Cerebellar nuclear complex (tissue), 1 donor: ENCODE measurements around the gene MAP7D1.

Source experiments
- DNase-seq, 2 experiments: peaks; one replicate each; lab custom pipeline; 2025; lab: John Stamatoyannopoulos, UW

MAP7D1 gene

DNA sequence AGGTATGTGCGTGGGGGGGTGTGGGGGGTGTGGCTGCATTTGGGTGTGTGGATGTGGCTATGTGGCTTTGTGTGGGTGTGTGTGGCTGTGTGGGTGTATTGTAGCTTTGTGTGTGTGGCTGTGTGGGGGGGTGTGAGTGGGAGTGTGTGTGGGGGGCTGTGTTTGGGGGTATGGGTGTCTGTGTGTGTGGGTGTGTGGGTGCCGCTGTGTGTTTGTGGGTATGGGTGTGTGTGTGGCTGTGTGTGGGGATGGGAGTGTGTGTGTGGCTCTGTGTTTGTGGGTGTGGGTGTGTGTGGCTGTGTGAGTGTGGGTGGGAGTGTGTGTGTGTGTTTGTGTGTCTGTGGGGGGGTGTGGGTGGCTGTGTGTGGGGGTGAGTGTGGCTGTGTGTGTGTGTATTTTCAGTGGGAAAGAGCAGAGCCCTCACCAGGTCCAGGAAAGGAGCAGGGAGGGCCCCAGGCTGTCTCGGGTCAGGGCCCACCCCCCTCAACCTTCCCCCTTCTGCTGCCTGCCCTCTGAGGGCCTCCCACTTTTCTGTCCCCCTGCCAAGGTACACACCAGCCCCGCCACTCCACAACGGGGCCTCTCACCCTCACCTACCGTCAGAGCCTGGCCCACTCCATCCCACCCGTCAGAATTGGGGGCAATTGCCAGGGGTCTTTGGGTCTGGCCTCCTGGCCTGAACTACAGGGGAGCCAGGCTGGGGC lies 29.0 kb upstream of the MAP7D1 start:
- DNase-seq = no peak

DNA sequence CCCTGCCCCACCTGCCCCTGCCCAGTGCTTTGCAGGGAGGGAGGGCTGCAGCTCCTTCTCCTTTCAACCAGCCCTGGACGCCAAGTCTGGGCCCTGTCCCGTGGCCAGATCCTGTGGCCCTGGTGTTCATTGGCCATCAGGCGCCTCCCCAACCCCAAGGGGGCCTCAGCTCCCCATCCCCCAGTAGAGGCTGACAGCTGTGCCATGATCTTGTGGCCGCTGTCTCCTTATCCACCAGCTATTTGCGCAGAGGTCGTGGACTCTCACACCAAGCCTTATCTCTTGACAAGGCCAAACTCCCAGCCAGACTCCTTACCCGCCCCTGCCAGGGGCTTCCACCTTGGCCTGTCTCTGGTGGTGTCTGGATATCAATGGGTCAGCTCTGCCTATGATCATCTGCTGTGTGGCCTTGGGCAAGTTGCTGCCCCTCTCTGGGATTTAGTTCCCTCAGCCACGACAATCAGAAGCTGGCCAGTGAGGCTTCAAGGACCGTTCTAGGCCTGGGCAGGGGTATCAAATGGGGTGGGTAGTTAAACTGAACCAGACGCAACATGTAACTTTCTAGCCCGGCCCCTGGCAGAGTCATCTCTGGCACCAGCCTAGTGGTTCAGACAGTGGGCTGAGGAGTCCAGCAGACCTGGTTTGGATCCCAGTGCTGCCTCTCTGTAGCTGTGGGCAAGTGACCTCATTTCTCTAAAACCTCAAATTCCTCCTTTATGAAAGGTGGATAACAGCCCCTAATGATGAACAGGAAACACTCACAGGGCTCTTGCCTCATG lies 27.6 kb upstream of the MAP7D1 start:
- DNase-seq = no peak

DNA sequence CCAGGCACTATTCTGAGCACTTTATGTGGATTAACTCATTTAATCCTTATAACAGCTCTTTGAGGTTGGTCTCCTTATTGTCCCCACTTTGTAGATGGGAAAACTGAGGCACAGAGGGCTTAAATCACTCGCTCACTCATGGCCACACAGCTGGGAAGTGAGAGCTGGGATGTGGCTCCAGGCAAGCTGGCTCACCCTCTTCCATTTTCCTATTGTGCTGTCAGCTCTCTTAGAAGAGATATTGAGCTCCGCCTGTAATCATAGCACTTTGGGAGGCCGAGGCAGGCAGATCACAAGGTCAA lies 27.1 kb upstream of the MAP7D1 start:
- no peak for DNase-seq

DNA sequence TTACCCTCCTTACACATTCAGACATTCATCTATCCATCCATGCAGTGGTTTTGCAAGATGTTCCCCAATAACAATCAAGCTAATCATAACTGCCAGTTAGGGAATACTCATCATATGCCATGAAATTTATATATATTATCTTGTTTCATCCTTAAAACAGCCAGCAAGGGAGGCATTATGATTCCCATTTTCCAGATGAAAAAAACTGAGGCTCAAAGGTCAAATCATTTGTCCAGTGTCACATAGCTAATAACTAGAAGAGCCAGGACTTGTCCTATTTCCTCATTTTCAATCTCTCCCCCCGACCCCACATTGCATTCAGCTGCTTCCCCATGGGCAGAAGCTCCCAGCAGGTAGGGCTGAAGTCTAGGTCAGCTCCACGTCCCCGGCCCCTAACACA lies 23.9 kb upstream of the MAP7D1 start:
- no peak for DNase-seq

GRCh38 chr1:36133484-36133883 lies 22.5 kb upstream of the MAP7D1 start:
- DNase-seq = no peak

- no peak for DNase-seq
These were observed 21.9 kb upstream of the MAP7D1 start for GRCh38 chr1:36134031-36134430.

GRCh38 chr1:36134505-36135329 lies 21.2 kb upstream of the MAP7D1 start:
- no peak for DNase-seq

DNA sequence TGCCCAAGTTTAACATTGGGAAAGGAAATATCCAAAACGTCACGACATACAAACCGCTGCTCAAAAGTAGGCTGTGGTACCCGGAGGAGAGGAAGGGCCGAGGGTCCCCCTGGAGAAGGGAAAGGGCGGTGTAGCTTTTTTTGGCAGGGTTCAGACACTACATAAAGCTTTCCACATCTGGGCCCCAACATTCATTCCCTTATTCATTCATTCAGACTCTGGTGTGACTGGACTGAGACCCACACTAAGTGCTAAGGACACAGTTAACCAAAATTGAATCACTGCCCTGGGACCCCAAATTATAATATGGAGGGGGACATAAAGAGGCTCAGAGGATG lies 20.7 kb upstream of the MAP7D1 start:
- DNase-seq = no peak

- no peak for DNase-seq
These were observed 20.2 kb upstream of the MAP7D1 start for GRCh38 chr1:36135796-36136195.

- no peak for DNase-seq
These were observed 19.4 kb upstream of the MAP7D1 start for GRCh38 chr1:36136535-36136934.

GRCh38 chr1:36137226-36137625 lies 18.7 kb upstream of the MAP7D1 start:
- DNase-seq = no peak

GRCh38 chr1:36137776-36138175 lies 18.2 kb upstream of the MAP7D1 start:
- peak; percentile 34 to 41 for DNase-seq

GRCh38 chr1:36139521-36139920 lies 16.4 kb upstream of the MAP7D1 start:
- DNase-seq = no peak

- no peak for DNase-seq
These were observed 13.8 kb upstream of the MAP7D1 start for GRCh38 chr1:36142121-36142520.

DNA sequence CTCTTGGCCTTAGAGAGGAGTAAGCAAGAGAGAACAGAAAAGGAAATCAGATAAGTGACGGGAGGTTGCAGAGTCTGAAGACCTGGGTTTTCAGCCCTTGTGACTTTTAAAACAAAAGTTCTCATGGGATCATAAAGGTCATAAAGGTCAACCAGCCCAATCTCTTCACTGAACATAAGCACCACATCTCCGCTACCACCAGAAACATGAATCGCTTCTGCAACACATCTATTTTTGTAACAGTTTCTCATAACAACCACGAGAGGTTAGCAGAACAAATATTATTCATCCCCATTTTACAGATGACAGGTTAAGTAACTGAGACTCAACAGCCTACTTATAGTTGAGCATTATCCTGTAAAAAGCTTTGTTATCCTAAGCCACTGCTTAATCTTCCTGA lies 12.5 kb upstream of the MAP7D1 start:
- no peak for DNase-seq

DNA sequence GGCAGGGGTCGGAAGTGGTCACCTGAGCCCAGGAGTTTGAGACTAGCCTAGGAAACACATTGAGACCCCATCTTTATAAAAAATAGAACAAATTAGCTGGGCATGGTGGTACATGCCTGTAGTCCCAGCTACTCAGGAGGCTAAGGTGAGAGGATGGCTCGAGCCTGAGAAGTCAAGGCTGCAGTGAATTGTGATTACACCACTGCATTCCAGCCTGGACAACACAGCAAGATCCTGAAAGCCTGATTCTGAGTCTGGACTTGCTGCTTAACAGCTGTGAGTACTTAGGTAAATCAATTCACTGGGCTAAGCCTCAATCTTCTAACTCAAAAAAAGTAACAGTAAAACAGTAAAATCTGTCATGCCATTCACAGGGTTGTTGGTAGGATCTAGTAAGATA lies 11.5 kb upstream of the MAP7D1 start:
- DNase-seq = no peak

DNA sequence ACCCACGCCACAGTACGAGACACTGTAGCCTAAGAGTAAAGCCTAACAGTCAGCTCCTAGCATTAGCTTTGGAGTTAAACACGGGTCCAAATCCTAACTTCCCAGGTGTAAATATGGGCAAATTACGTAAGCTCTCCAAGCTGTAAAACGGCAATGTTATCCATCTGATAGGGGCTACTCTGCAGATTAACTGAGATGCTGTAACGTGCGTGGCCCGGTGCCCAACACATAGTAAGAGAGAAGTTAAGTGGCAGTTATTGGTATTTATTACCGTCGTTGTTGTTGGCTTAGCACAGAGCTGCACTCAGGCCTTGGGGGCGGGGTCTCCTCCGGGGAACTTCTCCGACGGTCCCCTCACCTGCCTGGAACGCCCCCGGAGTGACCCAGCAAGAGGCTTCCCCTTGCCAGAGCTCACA lies 7.1 kb upstream of the MAP7D1 start:
- DNase-seq = no peak

DNA sequence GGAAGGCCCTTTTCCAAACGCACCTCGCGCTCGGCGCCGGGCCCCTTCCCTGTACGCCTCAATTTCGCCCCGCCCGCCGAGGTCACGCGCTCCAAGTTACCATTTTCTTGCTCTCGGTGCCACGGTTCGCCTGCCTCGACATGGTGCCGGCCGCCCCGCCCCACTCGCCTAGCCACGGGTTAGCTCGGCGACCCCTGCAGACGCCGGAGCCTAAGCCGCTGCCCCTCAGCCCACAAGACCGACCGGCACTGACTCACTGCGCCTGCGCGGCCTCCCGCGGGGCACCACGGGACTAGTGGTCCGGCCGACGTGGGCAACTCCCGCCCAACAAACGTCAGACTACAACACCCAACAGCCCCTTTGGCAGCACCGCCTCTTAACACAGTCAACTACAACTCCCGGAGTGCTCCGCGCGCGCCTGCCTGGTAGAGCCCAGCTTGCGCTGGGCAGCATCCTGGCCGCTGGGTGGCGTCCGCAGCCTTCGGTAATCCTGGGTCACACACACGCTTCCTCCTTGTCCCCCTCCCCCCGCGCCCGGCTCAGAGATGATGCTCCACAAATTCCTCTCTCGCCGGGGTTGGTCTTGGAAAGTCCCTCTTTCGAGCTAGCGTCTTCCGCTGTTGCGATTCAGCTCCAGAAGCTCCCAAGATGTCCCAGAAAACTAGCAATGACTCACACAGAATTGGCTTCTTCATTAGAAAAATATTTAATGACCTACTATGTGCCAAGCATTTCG lies 6.6 kb upstream of the MAP7D1 start, which contains the start of gene TRAPPC3:
TRAPPC3 (minus strand) TSS at position 250 of the 736 bp plus-strand sequence; CDS start at position 142, 108 bp downstream.
- DNase-seq = peak; percentile 93 to 99

DNA sequence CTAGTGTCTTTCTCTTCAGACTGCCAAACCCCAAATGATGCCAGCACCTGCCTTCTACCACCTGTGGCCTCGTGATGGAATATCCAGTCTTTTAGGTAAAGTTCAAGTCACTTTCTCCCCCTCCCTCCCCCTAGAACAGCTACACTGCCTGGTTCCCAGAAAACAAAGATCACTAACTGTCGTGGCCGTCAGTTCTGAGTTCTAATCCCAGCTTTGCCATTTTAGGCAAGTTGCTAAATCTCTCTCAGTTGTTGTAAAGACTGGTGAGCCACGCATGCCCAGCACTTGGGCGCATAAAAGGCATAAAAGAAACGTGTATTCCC lies 6.0 kb upstream of the MAP7D1 start:
- DNase-seq = no peak

DNA sequence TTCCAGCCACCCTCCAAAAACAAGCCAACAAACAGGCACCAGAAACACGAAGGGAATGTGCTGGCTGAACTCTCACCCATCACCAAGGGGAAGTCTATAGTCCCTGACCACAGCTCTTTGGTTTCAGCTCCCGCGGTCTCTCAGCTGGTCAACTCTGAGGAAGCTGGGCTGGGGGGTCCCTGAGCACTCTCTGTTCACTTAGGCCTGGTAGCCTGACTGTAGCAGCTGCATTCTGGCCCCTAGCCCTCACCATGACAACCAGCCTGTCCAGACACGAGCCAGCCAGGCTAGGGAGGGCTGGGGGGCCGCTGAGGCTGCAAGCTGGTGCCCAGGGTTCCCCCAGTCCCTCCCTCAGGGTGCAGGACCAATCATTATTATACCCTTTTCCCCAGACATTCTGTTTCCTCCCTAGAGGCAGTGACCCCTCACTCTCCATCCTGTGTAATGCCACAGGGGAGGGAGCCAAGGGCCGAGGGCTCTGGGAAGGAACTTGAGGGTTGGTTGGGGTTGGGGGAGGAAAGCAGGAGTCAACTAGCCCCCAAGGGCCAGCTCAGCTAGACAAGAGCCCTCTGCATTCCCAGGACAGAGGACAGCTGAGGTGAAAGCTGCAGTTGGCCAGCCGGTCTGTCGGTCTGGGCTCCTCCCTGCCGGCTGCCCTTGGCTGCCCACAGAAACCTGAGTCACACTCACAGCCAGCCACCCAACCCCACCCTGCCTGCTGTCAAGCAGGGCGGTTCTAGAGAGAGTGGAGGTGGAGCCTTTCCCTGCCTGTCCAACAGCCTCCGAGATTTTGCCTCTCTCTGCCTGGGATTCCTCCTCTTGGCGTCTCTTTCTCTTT lies 5.4 kb upstream of the MAP7D1 start:
- peak; percentile 91 for DNase-seq

DNA sequence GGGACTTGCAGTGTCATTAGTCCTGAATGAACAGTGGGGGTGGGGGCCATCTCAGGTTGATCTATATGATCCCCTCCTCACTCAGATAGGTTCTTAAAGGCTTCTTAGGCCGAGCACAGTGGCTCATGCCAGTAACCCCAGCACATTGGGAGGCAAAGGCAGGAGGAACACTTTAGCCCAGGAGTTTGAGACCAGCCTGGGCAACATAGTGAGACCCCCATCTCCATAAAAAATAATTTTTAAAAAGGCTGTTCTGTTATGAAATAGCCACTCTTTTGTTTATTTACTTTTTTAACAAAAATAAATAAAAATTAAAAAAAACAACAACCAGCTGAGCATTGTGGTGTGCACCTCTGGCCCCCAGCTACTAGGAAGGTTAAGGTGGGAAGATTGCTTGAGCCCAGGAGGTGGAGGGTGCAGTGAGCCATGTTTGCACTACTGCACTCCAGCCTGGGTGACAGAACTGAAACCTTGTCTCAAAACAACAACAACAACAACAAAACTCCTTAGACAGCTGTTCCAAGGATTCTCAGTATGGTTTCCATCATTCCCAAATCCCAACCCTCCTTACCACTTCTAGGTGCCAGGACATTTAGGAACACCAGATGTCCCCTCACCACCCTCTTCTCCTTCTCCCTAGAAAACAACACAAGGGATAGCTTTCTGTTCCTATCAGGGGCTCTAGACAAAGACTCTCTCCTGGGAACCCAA lies 4.7 kb upstream of the MAP7D1 start:
- DNase-seq = no peak
